HepG2 (cell line): Measurements from ENCODE around the gene TRIP6. TPM values are rescaled to one million over a fixed set of nuclear protein-coding genes. Genes with fewer than 3 reads are reported as not detected.

Experiments
- ATAC-seq: fragments of 200-7000 bp; cut with Tn5 transposase; 3 replicates; pipeline ENCODE4 v1.9.1; 2020; ENCODE audit warnings: mild to moderate bottlenecking, moderate library complexity
- BruUV-seq: library from RNA; stranded (reverse); fragments of 400-500 nt; replicated peaks from 2 replicates; lab custom pipeline; 2021; lab: Mats Ljungman, UMichigan
- CTCF ChIA-PET: fragments of 300-600 bp; formaldehyde crosslinking; extraction: SDS; loops from one replicate; lab custom pipeline; 2021; ENCODE audit warnings: low total read pairs, inconsistent platforms, low intra/inter-chr PET ratio; lab: Yijun Ruan, JAX
- POLR2A ChIA-PET: fragments of 350-600 bp; sonication (Branson Sonifier 250); formaldehyde crosslinking; loops from one replicate; lab custom pipeline; 2020; ENCODE audit warnings: antibody characterized with exemption, inconsistent platforms; lab: Yijun Ruan, JAX
- DNase-seq: peaks from one replicate; pipeline ENCODE4 v3.0.0-alpha.2; 2015; ENCODE audit warnings: low spot score
- FAIRE-seq: peaks from 3 replicates; lab custom pipeline; 2011; peaks lifted over from hg19 to GRCh38; lab: Jason Lieb, UNC
- H2AFZ ChIP-seq: one replicate; pipeline ENCODE4 v1.6.1; 2011; ENCODE audit warnings: low read length, inconsistent platforms
- H3K27ac ChIP-seq: fragments of 300-600 bp; 3 replicates; pipeline ENCODE4 v1.8.0; 2011; ENCODE audit warnings: mixed run types, mild to moderate bottlenecking, mixed read lengths, low read length, inconsistent platforms; ENCODE audit not compliant: insufficient read depth; ENCODE audit errors: extremely low read length
- H3K27me3 ChIP-seq, 2 experiments: fragments of 200-600 bp in 1 of 2; 2 replicates in 1 of 2; 3 replicates in 1 of 2; pipeline versions ENCODE4 v1.6.0 to v1.8.0; 2011; ENCODE audit warnings: low read length in 2 of 2, mild to moderate bottlenecking in 2 of 2, moderate library complexity in 2 of 2, inconsistent platforms in 1 of 2; ENCODE audit not compliant: insufficient read depth in 2 of 2, control insufficient read depth in 1 of 2
- H3K36me3 ChIP-seq, 2 experiments: fragments of 200-600 bp in 1 of 2; replicated peaks in 1 of 2; 2 replicates in 1 of 2; 3 replicates in 1 of 2; pipeline versions ENCODE4 v1.5.1 to v1.8.0; 2011; ENCODE audit warnings: low read length in 2 of 2, inconsistent platforms in 1 of 2; ENCODE audit not compliant: insufficient read depth in 2 of 2, control insufficient read depth in 1 of 2
- H3K4me1 ChIP-seq: 2 replicates; pipeline ENCODE4 v1.5.1; 2012; ENCODE audit warnings: low read length, inconsistent platforms; ENCODE audit not compliant: insufficient read depth
- H3K4me2 ChIP-seq: 2 replicates; pipeline ENCODE4 v1.6.0; 2011; ENCODE audit warnings: low read depth, low read length, inconsistent platforms
- H3K4me3 ChIP-seq, 3 experiments: fragments of 200-600 bp in 1 of 3; sonication (generic), shearing (Covaris generic) in 1 of 3; replicated peaks in 1 of 3; 2 replicates each; pipeline ENCODE4 v1.5.1; 2011 to 2016; ENCODE audit warnings: low read length in 3 of 3, inconsistent platforms in 2 of 3, low read depth in 2 of 3, mild to moderate bottlenecking in 2 of 3, control low read depth in 1 of 3, mixed read lengths in 1 of 3; ENCODE audit not compliant: insufficient read depth in 1 of 3
- H3K79me2 ChIP-seq: one replicate; pipeline ENCODE4 v1.6.1; 2011; ENCODE audit warnings: low read length, inconsistent platforms; ENCODE audit not compliant: insufficient read depth
- H3K9ac ChIP-seq: 2 replicates; pipeline ENCODE4 v1.6.0; 2011; ENCODE audit warnings: mild to moderate bottlenecking, low read depth, low read length, inconsistent platforms; ENCODE audit not compliant: insufficient read depth
- H3K9me3 ChIP-seq: 2 replicates; pipeline ENCODE4 v1.5.1; 2012; ENCODE audit warnings: mild to moderate bottlenecking, low read length
- H4K20me1 ChIP-seq: 2 replicates; pipeline ENCODE4 v1.6.0; 2011; ENCODE audit warnings: inconsistent platforms, mild to moderate bottlenecking, low read length, moderate library complexity; ENCODE audit not compliant: insufficient read depth
- DMAP1 ChIP-seq: IDR thresholded peaks from 2 replicates; pipeline ENCODE4 v1.6.1; 2016
- EZH2 ChIP-seq: conservative IDR thresholded peaks from 2 replicates; pipeline ENCODE4 v1.6.1; 2012; ENCODE audit warnings: mild to moderate bottlenecking, low read depth, low read length, moderate library complexity
- KLF15 ChIP-seq: sonication (generic); formaldehyde crosslinking; IDR thresholded peaks from 2 replicates; pipeline ENCODE4 v1.8.1; 2023; ENCODE audit warnings: borderline replicate concordance, mild to moderate bottlenecking, inconsistent platforms, missing genetic modification reagents, mixed read lengths
- NRL ChIP-seq: sonication (generic); formaldehyde crosslinking; IDR thresholded peaks from 2 replicates; pipeline ENCODE4 v1.5.0; 2020; ENCODE audit warnings: missing genetic modification reagents, mild to moderate bottlenecking, moderate library complexity, borderline replicate concordance
- PHF21A ChIP-seq: sonication (generic); formaldehyde crosslinking; IDR thresholded peaks from 2 replicates; pipeline ENCODE4 v1.5.0; 2020; ENCODE audit warnings: mild to moderate bottlenecking, missing genetic modification reagents
- RAD51 ChIP-seq: fragments of 450-650 bp; IDR thresholded peaks from 2 replicates; pipeline ENCODE4 v1.6.1; 2016; ENCODE audit warnings: borderline replicate concordance
- SP4 ChIP-seq: sonication (generic); formaldehyde crosslinking; IDR thresholded peaks from 2 replicates; pipeline ENCODE4 v1.8.1; 2023; ENCODE audit warnings: mild to moderate bottlenecking, missing genetic modification reagents
- ZNF101 ChIP-seq: sonication (generic); formaldehyde crosslinking; IDR thresholded peaks from 2 replicates; pipeline ENCODE4 v1.4.0; 2020; ENCODE audit warnings: mild to moderate bottlenecking, low read depth, missing genetic modification reagents, borderline replicate concordance
- ZNF264 ChIP-seq: sonication (generic); formaldehyde crosslinking; IDR thresholded peaks from 2 replicates; pipeline ENCODE4 v1.4.0; 2020; ENCODE audit warnings: missing genetic modification reagents
- ZNF557 ChIP-seq: sonication (generic); formaldehyde crosslinking; IDR thresholded peaks from 2 replicates; pipeline ENCODE4 v1.4.0; 2020; ENCODE audit warnings: missing genetic modification reagents
- ZNF749 ChIP-seq: sonication (generic); formaldehyde crosslinking; IDR thresholded peaks from 2 replicates; pipeline ENCODE4 v1.8.0; 2022; ENCODE audit warnings: mild to moderate bottlenecking, missing genetic modification reagents, moderate library complexity, borderline replicate concordance
- WGBS: methylation state at CpG from one replicate; pipeline ENCODE4 v1.1.6; 2017; ENCODE audit warnings: low lambda C conversion rate; 5-methylcytosine and 5-hydroxymethylcytosine counted together
- in situ Hi-C: cut with HindIII; loops from 2 replicates; pipeline ENCODE4 v1.10.0; 2017; ENCODE audit warnings: low pct_unique_long_range_greater_than_20kb; ENCODE audit not compliant: extremely low pct_ligation_motif_present
- intact Hi-C: fragments of 100-400 bp; cut with micrococcal nuclease; formaldehyde crosslinking; loops from one replicate; pipeline ENCODE4 v1.10.0; 2022; ENCODE audit not compliant: unreplicated experiment
- polyA plus RNA-seq, 8 experiments: library from polyadenylated mRNA; depleted of rRNA in 3 of 8; stranded (reverse) in 7 of 8; unstranded in 1 of 8; fragments of >200 nt; fragmentation: Illumina TruSeq in 4 of 8; extraction: Trizol in 4 of 8; gene quantifications; 2 replicates each; pipeline versions ENCODE4 v1.2.1 to v1.2.3, GENCODE V29; 2011 to 2016; ENCODE audit warnings: low read depth in 4 of 8, missing spikeins in 1 of 8, mixed read lengths in 1 of 8; ENCODE audit not compliant: insufficient read depth in 1 of 8
- total RNA-seq, 5 experiments: library from RNA; depleted of rRNA; stranded (reverse); fragments of >200 nt; fragmentation: Illumina TruSeq; extraction: Trizol; gene quantifications; 2 replicates each; pipeline ENCODE4 v1.2.3, GENCODE V29; 2016; ENCODE audit warnings: low read depth in 1 of 5
- TF ChIP-seq, protein P1 (sequence below): sonication (generic); formaldehyde crosslinking; conservative IDR thresholded peaks from 2 replicates; pipeline ENCODE4 v1.4.0; 2020; ENCODE audit warnings: mild to moderate bottlenecking, missing genetic modification reagents, moderate library complexity
- TF ChIP-seq, protein P2 (sequence below): sonication (generic); formaldehyde crosslinking; IDR thresholded peaks from 2 replicates; pipeline ENCODE4 v1.4.0; 2020; ENCODE audit warnings: missing genetic modification reagents

Gene TRIP6
- total and polyA plus RNA-seq, 2 of the 13 experiments (the other 11 are each of a cell fraction or from before 2014, with no cell fraction given), result 0.34 to 0.38 TPM

DNA sequence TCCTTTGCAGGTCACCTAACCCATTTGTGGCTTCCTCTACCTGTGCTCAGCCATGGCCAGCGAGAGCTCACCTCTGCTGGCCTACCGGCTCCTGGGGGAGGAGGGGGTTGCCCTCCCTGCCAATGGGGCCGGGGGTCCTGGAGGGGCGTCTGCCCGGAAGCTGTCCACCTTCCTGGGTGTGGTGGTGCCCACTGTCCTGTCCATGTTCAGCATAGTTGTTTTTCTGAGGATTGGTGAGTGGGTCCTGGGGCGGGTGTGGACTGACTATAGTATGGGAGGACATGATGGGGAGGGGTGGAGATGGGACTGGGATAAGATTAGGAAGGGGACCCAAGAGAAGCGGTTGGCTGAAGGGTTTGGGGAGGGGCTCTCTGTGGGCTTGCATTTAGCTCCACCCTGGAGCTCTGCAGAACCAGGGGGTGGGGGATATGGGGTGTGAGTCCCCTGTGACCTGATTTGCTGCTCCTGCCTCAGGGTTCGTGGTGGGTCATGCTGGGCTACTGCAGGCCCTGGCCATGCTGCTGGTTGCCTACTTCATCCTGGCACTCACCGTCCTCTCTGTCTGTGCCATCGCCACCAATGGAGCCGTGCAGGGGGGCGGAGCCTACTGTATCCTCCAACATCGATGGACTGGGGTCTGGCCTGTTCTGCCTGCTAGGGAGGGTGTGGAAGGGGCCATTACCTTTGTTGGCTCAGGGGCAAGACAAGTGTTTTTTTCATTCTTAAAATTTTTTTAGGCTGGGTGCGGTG, 12.9 kb upstream of the TRIP6 start:
- 96% methylated on average over 9 of the region's 14 CpGs for WGBS
- Histone ChIP-seq H3K9me3 (no peaks in the 10 kb centered on the region), H4K20me1 (no peaks in the 10 kb centered on the region), H2AFZ (no peak overlapping the region), H3K4me3 (no peak overlapping the region), H3K27ac (no peak overlapping the region), H3K27me3 (no peaks in the 10 kb centered on the region; a peak in 1 of 5 replicates), H3K9ac (no peak overlapping the region), H3K36me3 (no peaks in the 10 kb centered on the region), H3K79me2 (no peaks in the 10 kb centered on the region), H3K4me2 (no peak overlapping the region), H3K4me1 (peaks cover 23% of the 10 kb centered on the region)
- ATAC-seq, result no peak
- in situ Hi-C loops (loop anchor here (10.0 kb wide), 2 partner anchors 60 to 150 kb away; partner anchors contain the start of gene POP7), intact Hi-C loops (no loop called here)
- no peak for FAIRE-seq
- ChIA-PET CTCF (no interaction called here), POLR2A (interaction anchor here (0.8 to 4.8 kb wide), 2 partner anchors 21 to 54 kb away, joined by 4 to 66 read pairs; partner anchors contain the start of gene SRRT)
- DNase-seq, result no peak
- no TSS peak for BruUV-seq
- TF ChIP-seq ZNF749 (CRISPR knock-in tag), result no peak
- TF ChIP-seq, protein P1, sequence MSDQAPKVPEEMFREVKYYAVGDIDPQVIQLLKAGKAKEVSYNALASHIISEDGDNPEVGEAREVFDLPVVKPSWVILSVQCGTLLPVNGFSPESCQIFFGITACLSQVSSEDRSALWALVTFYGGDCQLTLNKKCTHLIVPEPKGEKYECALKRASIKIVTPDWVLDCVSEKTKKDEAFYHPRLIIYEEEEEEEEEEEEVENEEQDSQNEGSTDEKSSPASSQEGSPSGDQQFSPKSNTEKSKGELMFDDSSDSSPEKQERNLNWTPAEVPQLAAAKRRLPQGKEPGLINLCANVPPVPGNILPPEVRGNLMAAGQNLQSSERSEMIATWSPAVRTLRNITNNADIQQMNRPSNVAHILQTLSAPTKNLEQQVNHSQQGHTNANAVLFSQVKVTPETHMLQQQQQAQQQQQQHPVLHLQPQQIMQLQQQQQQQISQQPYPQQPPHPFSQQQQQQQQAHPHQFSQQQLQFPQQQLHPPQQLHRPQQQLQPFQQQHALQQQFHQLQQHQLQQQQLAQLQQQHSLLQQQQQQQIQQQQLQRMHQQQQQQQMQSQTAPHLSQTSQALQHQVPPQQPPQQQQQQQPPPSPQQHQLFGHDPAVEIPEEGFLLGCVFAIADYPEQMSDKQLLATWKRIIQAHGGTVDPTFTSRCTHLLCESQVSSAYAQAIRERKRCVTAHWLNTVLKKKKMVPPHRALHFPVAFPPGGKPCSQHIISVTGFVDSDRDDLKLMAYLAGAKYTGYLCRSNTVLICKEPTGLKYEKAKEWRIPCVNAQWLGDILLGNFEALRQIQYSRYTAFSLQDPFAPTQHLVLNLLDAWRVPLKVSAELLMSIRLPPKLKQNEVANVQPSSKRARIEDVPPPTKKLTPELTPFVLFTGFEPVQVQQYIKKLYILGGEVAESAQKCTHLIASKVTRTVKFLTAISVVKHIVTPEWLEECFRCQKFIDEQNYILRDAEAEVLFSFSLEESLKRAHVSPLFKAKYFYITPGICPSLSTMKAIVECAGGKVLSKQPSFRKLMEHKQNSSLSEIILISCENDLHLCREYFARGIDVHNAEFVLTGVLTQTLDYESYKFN (CRISPR knock-in tag), result no peak
- no peak for TF ChIP-seq ZNF557 (CRISPR knock-in tag)
- no peak for TF ChIP-seq DMAP1
- no peak for TF ChIP-seq ZNF264 (CRISPR knock-in tag)
- TF ChIP-seq ZNF101, result no peak
- TF ChIP-seq PHF21A (CRISPR knock-in tag), result no peak
- no peak for TF ChIP-seq KLF15 (CRISPR knock-in tag)
- TF ChIP-seq, protein P2, sequence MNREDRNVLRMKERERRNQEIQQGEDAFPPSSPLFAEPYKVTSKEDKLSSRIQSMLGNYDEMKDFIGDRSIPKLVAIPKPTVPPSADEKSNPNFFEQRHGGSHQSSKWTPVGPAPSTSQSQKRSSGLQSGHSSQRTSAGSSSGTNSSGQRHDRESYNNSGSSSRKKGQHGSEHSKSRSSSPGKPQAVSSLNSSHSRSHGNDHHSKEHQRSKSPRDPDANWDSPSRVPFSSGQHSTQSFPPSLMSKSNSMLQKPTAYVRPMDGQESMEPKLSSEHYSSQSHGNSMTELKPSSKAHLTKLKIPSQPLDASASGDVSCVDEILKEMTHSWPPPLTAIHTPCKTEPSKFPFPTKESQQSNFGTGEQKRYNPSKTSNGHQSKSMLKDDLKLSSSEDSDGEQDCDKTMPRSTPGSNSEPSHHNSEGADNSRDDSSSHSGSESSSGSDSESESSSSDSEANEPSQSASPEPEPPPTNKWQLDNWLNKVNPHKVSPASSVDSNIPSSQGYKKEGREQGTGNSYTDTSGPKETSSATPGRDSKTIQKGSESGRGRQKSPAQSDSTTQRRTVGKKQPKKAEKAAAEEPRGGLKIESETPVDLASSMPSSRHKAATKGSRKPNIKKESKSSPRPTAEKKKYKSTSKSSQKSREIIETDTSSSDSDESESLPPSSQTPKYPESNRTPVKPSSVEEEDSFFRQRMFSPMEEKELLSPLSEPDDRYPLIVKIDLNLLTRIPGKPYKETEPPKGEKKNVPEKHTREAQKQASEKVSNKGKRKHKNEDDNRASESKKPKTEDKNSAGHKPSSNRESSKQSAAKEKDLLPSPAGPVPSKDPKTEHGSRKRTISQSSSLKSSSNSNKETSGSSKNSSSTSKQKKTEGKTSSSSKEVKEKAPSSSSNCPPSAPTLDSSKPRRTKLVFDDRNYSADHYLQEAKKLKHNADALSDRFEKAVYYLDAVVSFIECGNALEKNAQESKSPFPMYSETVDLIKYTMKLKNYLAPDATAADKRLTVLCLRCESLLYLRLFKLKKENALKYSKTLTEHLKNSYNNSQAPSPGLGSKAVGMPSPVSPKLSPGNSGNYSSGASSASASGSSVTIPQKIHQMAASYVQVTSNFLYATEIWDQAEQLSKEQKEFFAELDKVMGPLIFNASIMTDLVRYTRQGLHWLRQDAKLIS (CRISPR knock-in tag), result no peak
- TF ChIP-seq SP4, result no peak
- no peak for TF ChIP-seq RAD51
- TF ChIP-seq NRL, result no peak
- TF ChIP-seq EZH2, result no peak
